Activated CD4-positive, alpha-beta memory T cell treated with anti-CD3 and anti-CD28 coated beads for 36 hours (primary cell): ENCODE measurements around the gene CASZ1. TPM values are rescaled to one million over a fixed set of nuclear protein-coding genes. Genes with fewer than 3 reads are reported as not detected.

ENCODE experiments used
- CTCF ChIA-PET: fragments of 350-600 bp; sonication (Branson Sonifier 250); formaldehyde crosslinking; loops from one replicate; lab custom pipeline; 2021; ENCODE audit warnings: antibody characterized with exemption, inconsistent platforms; lab: Charles Lee
- POLR2A ChIA-PET: fragments of 350-600 bp; sonication (Branson Sonifier 250); formaldehyde crosslinking; loops from one replicate; lab custom pipeline; 2021; ENCODE audit warnings: antibody characterized with exemption; lab: Charles Lee
- DNase-seq: peaks from one replicate; pipeline ENCODE4 v3.0.0-alpha.2; 2020
- H3K27ac Mint-ChIP-seq: one replicate; pipeline ENCODE4 v1.8.0; 2021; ENCODE audit warnings: mixed read lengths
- H3K27me3 Mint-ChIP-seq: one replicate; pipeline ENCODE4 v1.8.0; 2021; ENCODE audit warnings: mixed read lengths
- H3K36me3 Mint-ChIP-seq: one replicate; pipeline ENCODE4 v1.8.0; 2021; ENCODE audit warnings: mixed read lengths
- H3K4me1 Mint-ChIP-seq: one replicate; pipeline ENCODE4 v1.8.0; 2021; ENCODE audit warnings: low read depth, mixed read lengths
- H3K4me3 Mint-ChIP-seq: one replicate; pipeline ENCODE4 v1.8.0; 2021; ENCODE audit warnings: mild to moderate bottlenecking, mixed read lengths
- H3K9me3 Mint-ChIP-seq: one replicate; pipeline ENCODE4 v1.8.0; 2021; ENCODE audit warnings: mixed read lengths
- intact Hi-C: fragments of 100-400 bp; cut with micrococcal nuclease; formaldehyde crosslinking; loops from one replicate; pipeline ENCODE4 v1.15.1; 2023
- total RNA-seq, 2 experiments: library from RNA; stranded (reverse); gene quantifications; one replicate each; pipeline ENCODE4 v1.2.3, GENCODE V29; 2021

CASZ1 gene
- total RNA-seq, 2 experiments from 2014 or later: 5.5 to 6.3 TPM

DNA sequence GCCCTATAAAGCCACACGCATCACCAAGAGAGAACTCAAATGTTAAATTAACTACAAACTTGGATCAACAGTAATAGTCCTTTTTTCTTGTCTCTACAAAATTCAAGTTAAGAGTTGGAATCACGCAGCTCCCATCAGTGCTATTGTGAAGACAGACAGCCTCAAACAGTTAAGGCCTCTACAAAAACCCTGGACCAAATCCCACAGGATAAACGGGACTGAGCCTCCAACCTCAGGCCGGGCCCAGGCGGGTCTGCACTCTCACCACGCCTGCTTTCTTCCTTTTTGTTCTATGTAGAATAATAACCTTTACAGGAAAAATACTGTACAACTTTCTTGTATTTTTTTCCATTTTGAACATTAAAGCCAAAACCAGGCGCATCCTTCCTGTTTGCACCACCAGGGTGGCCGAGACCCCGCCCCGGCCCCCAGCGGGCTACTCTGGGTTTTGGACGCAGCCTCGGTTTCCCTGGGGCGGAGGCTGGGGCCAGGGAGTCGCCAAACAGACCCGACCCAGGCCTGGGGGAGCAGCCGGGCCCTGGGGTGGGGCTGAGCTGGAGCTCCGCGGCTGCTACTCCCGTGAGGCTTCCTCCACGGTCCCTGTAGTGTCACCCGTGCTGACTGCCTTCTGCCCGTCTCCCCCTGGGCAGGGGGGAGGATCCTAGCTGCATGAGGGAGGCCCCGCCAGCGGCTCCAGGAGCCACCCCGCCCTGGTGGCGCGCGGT lies 158.4 kb downstream of the CASZ1 start:
- H3K36me3 Mint-ChIP-seq: no peaks in the 10 kb centered on the region
- CTCF ChIA-PET: no interaction called here
- DNase-seq: peak; percentile 14
- no peak overlapping the region for H3K27ac Mint-ChIP-seq
- peaks cover 4% of the 10 kb centered on the region for H3K4me1 Mint-ChIP-seq
- no peaks in the 10 kb centered on the region for H3K9me3 Mint-ChIP-seq
- H3K27me3 Mint-ChIP-seq: no peaks in the 10 kb centered on the region
- no peak overlapping the region for H3K4me3 Mint-ChIP-seq
- POLR2A ChIA-PET: no interaction called here
- intact Hi-C loops: no loop called here

DNA sequence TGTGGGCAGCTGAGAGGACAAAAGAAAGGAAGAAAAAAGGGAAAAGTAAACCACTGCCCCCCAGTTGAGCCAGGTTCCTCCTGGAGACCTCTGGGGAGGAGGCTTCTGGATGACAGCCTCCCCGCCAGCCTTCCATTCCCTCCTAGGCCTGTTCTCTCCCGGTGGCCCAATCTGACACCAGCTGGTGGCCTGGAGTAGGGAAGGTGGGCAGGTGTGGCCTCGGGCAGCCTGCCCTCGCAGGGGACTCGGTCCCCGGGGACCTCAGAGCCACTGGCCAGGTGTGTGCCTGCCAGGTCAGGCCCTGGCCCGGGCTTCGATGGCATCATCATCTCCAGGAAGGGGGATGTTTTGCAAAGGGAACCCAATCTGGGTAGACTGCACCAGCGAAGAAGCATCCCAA lies 159.0 kb downstream of the CASZ1 start:
- Mint-ChIP-seq H3K4me1 (peaks cover 4% of the 10 kb centered on the region), H3K27ac (no peak overlapping the region), H3K4me3 (no peak overlapping the region), H3K36me3 (no peaks in the 10 kb centered on the region), H3K27me3 (no peaks in the 10 kb centered on the region), H3K9me3 (no peaks in the 10 kb centered on the region)
- intact Hi-C loops: no loop called here
- ChIA-PET CTCF (no interaction called here), POLR2A (no interaction called here)
- DNase-seq: no peak

DNA sequence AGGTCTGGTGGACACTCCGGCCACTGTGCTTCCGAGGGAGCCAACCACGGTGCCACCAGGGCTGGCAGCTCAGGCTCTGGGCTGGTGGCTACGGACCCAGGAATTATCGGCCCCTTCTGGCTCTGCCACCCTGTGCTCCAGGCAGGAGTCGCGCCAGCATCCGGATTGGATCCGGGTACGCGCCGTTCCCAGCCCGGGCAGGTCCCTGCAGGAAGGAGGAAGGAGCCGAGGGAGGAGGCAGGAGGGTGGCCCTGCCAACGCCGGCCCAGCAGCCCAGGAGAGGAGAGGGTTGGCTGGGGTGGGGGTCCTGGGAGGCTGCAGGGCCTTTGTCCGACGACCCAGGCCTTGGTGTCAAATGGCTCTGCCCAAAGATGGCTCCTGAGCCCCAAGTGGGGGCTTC lies 160.5 kb downstream of the CASZ1 start:
- intact Hi-C loops: no loop called here
- no peaks in the 10 kb centered on the region for H3K9me3 Mint-ChIP-seq
- H3K4me3 Mint-ChIP-seq: no peak overlapping the region
- POLR2A ChIA-PET: no interaction called here
- no peak overlapping the region for H3K27ac Mint-ChIP-seq
- H3K27me3 Mint-ChIP-seq: no peaks in the 10 kb centered on the region
- H3K36me3 Mint-ChIP-seq: no peaks in the 10 kb centered on the region
- no peak for DNase-seq
- CTCF ChIA-PET: no interaction called here
- peaks cover 4% of the 10 kb centered on the region for H3K4me1 Mint-ChIP-seq

- Mint-ChIP-seq H3K27me3 (no peaks in the 10 kb centered on the region), H3K4me1 (peaks cover 4% of the 10 kb centered on the region), H3K27ac (no peak overlapping the region), H3K36me3 (no peaks in the 10 kb centered on the region), H3K4me3 (no peak overlapping the region), H3K9me3 (no peaks in the 10 kb centered on the region)
- ChIA-PET CTCF (no interaction called here), POLR2A (no interaction called here)
- intact Hi-C loops: no loop called here
- no peak for DNase-seq
Observed at GRCh38 chr1:10635085-10635896, 161.2 kb downstream of the CASZ1 start.

DNA sequence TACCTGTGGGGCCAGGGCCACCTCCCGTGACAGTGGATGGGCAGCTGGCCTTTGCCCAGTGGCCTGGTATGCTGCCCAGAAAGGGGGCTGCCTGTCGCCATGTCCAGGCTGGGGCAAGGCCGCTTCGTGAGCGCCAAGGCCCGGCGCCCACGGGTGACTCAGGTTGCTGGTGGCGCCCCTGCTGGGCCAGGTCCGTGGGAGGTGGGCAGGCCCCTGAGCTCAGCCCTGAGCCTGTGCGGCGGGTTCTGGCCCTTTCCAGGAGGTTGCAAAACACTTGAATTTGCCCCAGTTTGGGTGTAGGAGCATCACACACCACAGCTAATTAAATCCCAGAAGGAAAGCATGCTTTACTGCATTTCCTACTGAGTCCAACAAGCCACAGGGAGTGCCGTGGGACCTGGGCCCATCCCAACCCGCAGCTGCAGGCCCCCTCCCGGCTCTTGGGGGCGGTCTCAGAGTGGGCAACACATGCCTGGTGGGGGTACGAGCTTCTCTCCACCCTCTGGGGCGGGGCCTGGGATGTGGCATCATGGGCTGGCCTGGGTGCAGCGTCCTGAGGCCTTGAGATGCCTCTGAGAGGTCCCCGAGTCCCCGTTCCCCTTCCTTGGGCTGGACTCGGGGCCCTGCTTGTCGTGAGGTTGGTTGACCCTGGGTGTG lies 161.9 kb downstream of the CASZ1 start:
- Mint-ChIP-seq H3K27me3 (no peaks in the 10 kb centered on the region), H3K4me1 (peaks cover 4% of the 10 kb centered on the region), H3K27ac (no peak overlapping the region), H3K36me3 (no peaks in the 10 kb centered on the region), H3K9me3 (no peaks in the 10 kb centered on the region), H3K4me3 (no peak overlapping the region)
- POLR2A ChIA-PET: no interaction called here
- intact Hi-C loops: no loop called here
- CTCF ChIA-PET: no interaction called here
- DNase-seq: no peak

GRCh38 chr1:10634075-10634427 lies 162.4 kb downstream of the CASZ1 start:
- peaks cover 4% of the 10 kb centered on the region for H3K4me1 Mint-ChIP-seq
- DNase-seq: no peak
- intact Hi-C loops: no loop called here
- no peak overlapping the region for H3K27ac Mint-ChIP-seq
- ChIA-PET CTCF (no interaction called here), POLR2A (no interaction called here)
- H3K9me3 Mint-ChIP-seq: no peaks in the 10 kb centered on the region
- no peak overlapping the region for H3K4me3 Mint-ChIP-seq
- H3K36me3 Mint-ChIP-seq: no peaks in the 10 kb centered on the region
- H3K27me3 Mint-ChIP-seq: no peaks in the 10 kb centered on the region

GRCh38 chr1:10633416-10633815 lies 163.0 kb downstream of the CASZ1 start:
- H3K9me3 Mint-ChIP-seq: no peaks in the 10 kb centered on the region
- CTCF ChIA-PET: no interaction called here

DNA sequence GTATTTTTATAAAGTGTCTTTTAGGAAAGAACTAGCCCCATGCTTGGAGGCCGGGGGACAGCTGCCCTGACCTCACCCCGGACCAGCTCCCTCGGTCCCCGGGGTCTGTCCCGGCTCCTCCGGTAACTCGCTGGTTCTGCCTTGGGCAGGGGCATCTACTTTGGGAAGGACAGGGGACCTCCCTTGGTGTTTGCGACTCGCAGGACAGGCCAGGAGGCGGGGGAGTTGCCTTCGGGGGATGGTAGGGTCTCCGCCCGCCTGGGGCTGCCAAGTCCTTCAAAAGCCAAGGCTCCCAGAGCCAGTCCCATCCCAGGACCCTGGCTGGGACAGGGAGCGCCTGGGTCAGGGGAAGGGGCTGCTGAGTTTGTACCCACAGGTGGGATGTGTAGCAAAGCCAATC lies 163.8 kb downstream of the CASZ1 start:
- Mint-ChIP-seq H3K36me3 (no peaks in the 10 kb centered on the region), H3K4me1 (peaks cover 2% of the 10 kb centered on the region), H3K27me3 (no peaks in the 10 kb centered on the region), H3K4me3 (no peak overlapping the region), H3K27ac (no peak overlapping the region), H3K9me3 (no peaks in the 10 kb centered on the region)
- CTCF ChIA-PET: no interaction called here
- intact Hi-C loops: no loop called here
- DNase-seq: no peak
- POLR2A ChIA-PET: no interaction called here

More at GRCh38 chr1:10633416-10633815, 163.0 kb downstream of the CASZ1 start:
- H3K4me1 Mint-ChIP-seq: peaks cover 4% of the 10 kb centered on the region
- no peak overlapping the region for H3K4me3 Mint-ChIP-seq
- POLR2A ChIA-PET: no interaction called here
- no peaks in the 10 kb centered on the region for H3K36me3 Mint-ChIP-seq
- intact Hi-C loops: no loop called here
- no peak for DNase-seq
- no peak overlapping the region for H3K27ac Mint-ChIP-seq
- H3K27me3 Mint-ChIP-seq: no peaks in the 10 kb centered on the region

DNA sequence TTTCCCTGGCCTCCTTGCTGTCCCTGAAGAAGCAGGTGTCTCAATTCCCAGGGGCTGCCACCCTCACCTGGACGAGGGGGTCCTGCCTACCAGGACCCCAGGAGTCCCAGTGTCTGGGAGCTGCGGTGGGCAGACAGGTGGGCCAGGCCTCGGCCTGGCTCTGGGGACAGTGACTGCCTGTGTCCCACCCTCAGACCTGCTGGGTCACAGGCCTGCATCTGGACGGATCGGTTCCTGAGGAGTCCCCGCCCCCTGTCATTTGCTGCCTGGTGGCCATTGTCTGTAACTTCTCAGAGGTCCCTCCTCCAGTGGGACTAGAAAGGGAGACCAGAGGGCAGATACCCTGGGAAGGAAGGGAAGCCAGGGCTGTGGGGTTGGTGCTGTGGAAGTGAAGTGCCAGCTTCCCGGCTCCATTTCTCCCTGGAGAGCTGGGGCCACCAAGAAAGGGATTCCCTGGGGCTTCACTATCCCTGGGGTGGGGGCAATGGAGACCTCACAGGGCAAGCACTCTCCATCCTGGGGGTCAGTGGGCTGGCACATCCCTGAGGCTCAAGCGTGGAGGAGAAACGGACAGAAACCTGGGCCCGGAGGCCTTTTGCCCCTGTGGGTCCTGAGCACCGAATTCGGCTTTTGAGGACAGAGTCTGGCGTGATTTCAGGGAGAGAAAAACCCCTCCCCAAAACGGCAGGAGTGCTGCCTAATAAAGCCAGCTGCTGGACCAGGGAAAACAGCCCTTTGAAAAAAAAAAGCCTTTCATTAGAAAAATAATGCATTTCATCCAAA lies 164.4 kb downstream of the CASZ1 start:
- Mint-ChIP-seq H3K27me3 (no peaks in the 10 kb centered on the region), H3K36me3 (no peaks in the 10 kb centered on the region), H3K4me1 (no peaks in the 10 kb centered on the region), H3K4me3 (no peak overlapping the region), H3K27ac (no peak overlapping the region), H3K9me3 (no peaks in the 10 kb centered on the region)
- ChIA-PET CTCF (no interaction called here), POLR2A (no interaction called here)
- no peak for DNase-seq
- intact Hi-C loops: no loop called here

- DNase-seq: no peak
- Mint-ChIP-seq H3K36me3 (peaks cover under 1% of the 10 kb centered on the region), H3K9me3 (no peaks in the 10 kb centered on the region), H3K4me1 (no peaks in the 10 kb centered on the region), H3K27ac (no peak overlapping the region), H3K27me3 (no peaks in the 10 kb centered on the region), H3K4me3 (no peak overlapping the region)
- ChIA-PET POLR2A (no interaction called here), CTCF (no interaction called here)
- intact Hi-C loops: no loop called here
Observed at GRCh38 chr1:10631121-10631810, 165.2 kb downstream of the CASZ1 start.

DNA sequence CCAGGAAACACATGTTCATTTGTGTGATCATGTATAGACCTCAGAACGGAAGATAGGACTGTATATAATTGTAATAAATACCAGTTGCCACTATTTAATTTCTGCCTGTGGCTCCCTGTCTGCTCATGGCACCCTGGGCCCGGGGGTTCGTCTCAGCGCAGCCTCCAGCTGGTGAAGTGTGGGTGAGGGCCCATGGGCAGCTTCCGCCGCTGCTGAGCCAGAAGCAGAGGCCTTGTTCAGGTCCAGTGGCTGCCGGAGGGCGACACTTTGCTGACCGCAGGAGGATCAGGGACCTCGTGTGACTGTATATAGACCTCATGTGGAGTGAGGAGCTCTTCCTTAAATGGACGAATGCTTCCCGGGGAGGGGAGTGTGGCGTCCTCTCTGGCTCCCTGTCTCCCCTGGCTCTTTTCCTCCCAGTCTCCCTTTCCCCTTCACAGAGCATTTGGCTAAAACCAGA lies 165.8 kb downstream of the CASZ1 start:
- no peak overlapping the region for H3K27ac Mint-ChIP-seq
- H3K4me1 Mint-ChIP-seq: no peaks in the 10 kb centered on the region
- intact Hi-C loops: no loop called here
- DNase-seq: no peak
- H3K9me3 Mint-ChIP-seq: no peaks in the 10 kb centered on the region
- H3K36me3 Mint-ChIP-seq: peaks cover 1% of the 10 kb centered on the region
- H3K27me3 Mint-ChIP-seq: no peaks in the 10 kb centered on the region
- POLR2A ChIA-PET: no interaction called here
- H3K4me3 Mint-ChIP-seq: no peak overlapping the region
- CTCF ChIA-PET: no interaction called here
